NCI-H2107 treated with DMSO at 0.1 percent for 48 hours (cell line): Measurements from ENCODE around the gene IMPDH1.

Experiments used
- DNase-seq: peaks from one replicate; lab custom pipeline; 2025; ENCODE audit not compliant: unreplicated experiment; lab: John Stamatoyannopoulos, UW

Gene IMPDH1

DNA sequence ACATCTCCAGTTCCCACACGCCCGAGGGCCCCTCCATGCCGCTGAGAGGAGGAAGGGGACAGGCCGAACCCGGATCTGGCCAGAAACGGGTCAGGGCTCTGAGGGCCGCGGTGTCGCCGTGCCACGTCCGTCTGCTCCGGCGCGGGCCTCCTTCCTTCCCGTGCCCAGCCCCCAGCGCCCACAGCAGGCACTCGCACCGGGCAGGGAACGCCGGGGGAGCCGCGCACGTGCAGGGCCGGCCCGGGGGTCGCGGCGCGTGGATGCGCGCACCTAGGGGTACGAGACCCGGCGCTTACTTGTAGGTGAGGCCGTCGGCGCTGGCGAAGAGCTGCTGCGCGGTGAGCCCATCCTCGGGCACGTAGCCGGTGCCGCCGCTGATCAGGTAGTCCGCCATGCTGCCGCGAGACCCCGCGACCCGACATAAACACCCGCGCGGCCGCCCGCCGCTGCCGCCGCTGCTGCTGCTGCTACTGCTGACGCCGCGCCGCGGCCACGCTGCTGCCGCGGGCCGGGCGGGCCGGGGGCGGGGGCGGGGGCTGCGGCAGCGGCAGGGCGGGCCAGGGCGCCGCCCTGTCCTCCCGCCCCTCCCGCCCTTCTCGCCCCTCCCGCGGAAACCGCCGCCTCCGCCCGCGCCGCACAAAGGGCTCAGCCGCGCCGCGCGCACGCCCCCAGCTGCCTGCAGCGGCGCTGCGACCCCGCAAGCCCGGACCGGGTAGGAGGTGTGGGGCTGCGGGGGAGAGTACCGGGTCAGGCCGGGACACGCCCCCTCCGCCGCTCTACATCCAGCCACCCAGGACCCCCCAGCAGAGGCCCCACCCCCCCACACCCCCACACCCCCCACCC, 4.1 kb downstream of the IMPDH1 start:
- DNase-seq: no peak

DNA sequence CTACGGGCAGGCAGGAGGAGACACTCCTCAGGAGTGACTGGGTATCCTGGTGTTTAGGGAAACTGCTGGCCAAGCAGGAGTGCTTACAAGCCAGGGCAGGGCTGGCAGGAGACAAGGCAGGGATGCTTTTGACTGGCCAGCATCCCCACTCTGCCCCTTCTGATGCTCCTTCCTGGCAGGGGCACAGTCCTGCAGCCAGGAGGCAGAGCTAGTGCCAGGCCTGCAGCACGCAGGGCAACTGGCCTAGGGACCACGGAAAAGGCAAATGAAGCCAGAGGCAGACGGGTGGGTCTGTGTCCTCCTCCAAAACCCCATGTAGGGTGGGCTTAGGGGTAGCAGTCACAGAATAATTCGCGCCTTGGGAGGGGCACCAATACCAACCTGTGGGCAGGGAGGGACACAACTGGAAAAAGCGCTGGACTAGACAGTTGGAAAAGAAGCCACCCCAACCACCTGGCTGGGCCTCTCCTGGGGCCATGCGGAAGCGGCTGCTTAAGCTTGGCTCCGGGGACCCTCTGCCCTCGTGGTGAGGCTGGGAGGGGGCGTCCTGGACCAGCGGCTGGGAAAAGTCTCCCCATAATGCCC, 4.8 kb downstream of the IMPDH1 start:
- no peak for DNase-seq

DNA sequence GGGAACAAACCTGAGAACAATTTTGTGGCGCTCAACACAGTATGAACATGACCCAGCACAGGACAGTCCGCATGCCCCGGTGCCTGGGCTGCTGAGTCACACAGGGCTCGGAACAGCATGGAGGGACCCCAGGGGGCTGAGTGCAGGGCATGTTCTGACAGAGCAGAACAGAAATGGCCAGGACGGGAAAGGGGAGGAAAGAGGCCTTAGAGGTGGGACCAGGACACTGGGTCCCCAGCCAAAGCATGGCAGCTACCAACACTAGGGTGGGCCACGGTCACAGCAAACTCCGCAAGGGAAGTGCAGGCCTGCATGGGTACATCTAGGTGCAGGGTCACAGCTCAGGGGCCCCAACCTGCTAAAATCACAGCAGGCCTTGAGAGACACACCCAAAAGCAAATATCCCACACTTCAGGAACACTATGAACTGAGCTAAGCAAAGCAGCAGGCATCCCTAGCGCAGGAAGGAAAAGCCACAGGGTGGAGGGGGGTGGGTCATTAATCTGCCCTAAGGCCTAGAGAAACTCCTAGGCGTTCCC, 5.6 kb downstream of the IMPDH1 start:
- DNase-seq: no peak

DNA sequence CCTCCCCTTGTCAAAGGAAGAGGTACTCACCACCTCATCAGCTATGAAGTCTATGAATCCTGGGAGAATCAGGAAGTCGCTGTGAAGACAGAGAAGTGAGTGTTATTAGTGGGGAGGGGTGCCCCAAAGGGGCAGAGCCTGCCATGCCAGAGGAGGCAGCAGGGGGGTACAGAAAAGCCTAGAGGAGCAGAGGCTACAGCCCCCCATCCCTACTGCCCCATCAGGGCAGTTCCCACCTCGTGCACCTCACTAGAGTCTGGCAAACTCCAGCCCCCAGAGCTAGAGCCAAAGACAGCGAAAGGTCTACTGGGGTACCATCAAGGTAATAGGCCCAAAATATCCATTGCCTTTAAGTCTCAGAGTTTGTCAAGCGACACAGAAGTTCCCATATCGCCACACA, 6.1 kb downstream of the IMPDH1 start:
- no peak for DNase-seq

DNA sequence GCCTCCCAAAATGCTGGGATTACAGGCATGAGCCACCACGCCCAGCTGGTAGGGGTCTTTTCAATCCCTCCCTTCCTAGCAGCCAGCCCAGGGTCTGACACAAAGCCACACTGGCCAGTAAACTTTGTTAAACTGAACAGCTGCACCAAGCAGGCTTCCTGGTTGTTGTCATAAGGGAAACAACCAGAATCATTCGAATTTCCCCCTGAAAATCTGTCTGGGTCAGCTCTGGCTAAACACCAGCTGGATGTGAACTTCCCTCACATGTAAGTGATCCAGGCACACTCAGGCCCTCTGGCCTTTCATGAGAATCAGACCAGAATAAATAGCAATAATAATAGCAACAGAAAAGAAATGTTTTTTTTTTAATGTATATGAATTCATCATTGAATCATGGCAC, 7.4 kb downstream of the IMPDH1 start:
- DNase-seq: no peak

DNA sequence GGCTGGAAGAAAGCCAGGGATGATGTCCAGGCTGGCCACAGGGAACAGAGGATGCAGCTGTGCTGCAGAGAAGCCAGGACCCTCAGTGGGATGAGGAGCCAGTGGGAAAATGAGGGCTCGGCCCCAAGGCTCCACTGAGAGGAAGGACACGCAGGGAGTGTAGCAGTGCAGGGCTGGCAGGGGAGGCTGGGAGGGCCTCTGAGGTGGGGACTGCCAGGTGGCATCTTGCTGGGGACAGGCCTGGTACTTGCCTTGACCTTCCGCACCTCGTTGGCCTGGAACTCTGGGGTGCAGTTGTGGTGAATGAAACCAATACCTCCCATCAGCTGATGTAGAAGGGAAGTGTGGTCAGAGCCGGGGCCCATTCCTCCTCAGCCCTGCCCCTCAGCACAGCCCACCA, 9.2 kb downstream of the IMPDH1 start:
- DNase-seq: no peak

DNA sequence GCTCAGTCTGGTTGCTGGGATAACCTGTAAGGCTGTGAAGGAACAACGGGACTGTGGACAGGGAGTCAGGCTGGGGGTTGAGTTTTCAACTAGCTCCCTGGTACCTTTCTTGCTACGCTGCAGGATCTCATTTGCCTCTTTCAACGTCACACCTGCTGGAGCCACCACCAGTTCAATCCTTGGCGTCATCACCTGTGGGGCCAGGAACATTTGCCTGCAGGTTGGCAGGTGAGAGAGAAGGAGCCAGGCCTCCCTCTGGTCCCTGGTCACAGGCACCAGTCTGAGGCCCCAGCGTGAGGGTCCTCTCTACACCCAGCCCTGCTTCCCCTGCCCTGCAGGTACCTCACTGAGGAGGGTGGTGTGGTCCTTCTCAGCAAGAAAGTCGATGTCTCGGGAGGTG, 9.8 kb downstream of the IMPDH1 start:
- DNase-seq: no peak

DNA sequence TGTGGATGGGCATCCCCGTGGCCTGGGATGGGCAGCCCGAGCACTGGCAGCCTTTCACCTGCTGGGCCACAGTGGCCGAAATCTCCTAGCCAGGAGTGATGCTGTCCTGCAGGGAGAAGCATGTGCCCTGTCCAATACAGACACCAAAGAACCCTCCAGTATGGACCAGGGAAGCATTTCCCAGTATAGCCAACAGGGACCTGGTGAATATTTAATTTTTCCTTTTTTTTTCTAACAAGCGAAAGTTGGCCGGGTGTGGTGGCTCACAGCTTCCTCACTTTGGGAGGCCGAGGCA, 11.0 kb downstream of the IMPDH1 start:
- no peak for DNase-seq

DNA sequence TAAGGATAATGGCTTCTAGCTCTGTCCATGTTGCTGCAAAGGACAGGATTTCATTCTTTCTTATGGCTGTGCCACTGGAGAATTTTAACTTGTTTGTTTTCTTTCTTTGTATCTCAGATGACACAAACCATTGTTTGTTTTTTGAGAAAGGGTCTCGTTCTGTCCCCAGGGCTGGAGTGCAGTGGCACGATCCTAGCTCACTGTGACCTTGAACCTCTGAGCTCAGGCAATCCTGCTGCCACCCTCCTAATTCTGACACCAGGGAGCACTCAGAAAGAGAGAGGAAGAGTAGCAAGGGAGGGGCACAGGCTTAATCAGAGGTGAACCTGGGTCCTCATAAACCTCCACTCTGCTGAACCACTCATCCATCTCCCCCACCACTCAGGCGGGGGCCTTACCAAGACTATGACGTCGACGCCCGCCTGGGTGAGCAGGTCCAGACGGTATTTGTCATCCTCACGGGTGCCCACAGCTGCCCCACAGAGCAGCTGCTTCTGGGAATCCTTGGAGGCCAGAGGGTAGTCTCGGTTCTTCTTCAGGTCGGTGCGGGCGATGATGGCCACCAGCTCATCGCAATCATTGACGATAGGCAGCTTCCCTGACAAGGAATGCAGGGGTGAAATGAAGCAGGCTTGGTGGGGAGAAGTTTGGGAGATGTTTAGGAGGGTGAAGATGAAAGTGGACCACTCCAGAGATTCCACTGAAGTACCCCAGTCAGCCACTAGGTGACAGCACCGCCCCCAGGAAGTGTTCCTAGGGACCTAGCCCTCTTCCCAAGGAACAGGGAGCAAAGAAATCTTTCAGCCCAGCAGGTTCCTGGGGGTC, 11.6 kb downstream of the IMPDH1 start:
- peak; percentile 6 for DNase-seq

DNA sequence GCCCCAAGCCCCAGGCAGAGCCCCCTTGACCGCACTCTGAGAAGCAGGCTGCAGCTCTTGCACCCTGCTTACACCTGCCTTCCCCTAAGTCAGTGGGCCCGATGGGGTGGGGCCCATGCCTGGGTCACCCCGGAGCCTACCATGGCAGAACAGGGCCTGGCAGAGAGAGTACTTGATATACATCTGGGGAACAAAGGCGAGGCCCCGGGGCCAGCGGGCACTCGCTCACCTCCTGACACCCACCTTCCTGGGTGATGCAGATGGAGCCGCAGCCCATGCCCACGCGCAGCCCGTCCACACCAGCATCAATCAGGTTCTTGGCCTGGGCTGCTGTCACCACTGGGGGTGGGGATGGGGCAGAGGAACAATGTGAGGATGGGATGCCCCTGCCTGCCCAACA, 13.4 kb downstream of the IMPDH1 start:
- no peak for DNase-seq

DNA sequence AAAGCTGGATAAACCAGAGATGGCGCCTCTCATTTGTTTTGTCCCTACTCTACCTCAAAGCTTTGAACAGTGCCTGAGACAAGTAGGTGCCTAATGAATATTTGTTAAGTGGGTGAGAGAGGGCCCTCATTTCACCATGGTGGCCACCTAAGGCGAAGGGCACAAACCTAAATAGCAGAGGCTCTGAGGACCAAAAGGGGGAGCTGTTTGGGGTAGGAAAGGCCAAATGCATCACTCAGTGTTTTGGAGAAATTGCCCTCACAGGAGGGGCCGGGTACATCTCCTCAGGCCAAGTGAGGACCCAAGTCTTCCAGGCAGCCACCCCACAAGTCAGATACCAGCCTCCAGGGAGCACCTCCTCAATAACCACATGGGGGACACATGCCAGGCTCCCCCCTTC, 14.0 kb downstream of the IMPDH1 start:
- no peak for DNase-seq

DNA sequence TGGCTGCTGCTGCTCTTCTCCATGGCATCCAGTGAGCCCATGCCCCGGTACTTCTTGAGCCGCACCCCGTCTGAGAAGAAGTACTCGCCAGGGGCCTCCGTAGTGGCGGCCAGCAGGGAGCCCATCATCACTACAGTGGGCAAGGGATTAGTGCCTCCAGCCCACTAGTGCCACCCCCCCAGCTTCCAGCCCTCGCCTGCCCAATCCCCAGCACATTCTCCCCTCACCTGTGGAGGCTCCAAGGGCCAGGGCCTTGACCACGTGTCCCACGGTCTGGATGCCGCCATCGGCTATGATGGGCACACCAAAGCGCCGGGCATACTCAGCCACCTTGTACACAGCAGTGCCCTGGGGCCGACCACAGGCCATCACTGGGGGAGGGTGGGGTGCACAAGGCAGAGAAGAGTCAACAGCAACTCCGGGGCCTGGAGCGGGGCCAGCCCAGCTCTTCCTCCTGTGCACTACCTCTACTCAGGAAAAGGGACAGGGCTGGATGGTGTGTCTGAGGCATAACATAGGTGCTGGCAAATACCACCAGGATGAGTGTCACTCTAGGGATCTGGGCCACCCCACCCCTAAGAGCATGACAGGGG, 14.8 kb downstream of the IMPDH1 start:
- DNase-seq: no peak

DNA sequence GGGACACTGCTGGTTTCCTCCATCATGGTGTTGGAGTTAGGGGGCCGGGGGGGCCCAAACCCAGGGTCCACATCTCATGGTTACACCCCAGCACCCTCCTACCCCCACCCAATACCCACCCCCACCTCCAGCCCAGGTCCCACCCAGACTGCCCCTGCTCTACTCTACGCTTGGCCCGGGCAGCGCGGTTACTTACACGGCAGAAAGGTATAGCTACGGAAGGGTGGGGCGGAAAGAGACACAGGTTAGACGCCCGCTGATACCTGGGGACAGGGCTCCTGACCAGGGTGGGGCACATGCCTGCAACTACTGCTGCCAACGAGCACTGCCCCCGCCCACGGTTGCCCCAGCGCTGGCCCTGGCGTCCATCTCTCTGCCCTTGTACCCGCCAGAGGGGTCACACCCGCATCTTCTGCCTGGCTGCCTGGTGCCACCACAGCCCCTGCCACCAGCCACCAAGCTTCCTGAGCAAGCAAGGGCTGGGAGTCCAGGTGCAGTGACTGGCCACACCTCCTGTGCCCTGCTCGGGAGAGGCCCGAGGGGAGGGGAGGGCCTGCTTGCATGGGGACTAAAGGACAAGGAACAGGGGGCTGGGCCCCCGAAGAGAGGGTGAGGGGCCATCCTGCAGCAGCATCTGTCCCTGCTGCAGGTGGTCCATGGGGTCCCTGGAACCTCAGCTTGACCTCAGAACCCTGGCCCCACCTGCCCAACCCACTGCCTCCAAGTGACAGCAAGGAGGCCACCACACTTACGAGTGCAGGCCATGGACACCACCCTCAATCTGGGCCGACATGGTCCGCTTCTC, 16.1 kb downstream of the IMPDH1 start:
- no peak for DNase-seq

DNA sequence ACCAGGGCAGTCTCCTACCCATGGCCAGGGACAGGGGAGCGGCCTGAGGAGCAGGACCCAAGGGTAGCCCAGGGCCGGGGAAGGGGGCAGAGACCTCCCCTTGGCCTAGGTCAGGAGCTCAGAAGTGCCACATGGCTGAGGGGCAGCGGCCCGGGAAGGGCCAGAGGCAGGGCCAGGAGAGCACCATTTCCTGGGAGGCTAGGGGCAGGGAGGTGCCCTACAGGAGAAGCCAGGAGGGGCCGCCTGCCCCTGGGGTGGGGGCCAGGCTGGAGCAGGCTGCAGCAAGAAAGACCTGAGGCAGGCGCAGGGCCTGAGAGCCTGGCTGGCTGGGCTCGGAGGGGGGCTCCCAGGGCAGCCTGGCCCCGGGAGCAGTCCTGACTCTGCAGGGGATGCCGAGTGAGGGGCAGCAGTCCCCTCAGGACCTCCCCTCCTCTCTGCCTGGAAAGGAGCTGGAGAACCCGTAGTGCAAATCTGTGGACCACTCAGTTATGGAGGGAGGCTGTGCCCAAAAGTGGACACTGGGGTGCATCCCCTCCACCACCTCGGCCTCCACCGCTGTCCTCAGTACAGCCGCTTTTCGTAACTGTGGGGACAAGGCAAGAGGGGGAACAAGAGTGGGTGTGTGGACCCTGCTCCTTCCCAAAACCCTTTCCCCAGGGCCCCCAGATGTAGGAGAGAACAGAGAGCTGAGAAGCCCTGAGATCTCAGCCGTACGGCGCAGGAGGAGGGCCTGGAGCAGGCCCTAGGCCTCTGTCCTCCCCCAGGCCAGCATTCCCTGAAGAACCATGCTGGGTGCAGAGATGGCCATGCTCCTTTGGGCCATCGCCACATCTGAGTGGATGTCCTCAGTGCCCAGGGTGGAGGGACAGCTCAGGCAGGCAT, 17.1 kb downstream of the IMPDH1 start:
- DNase-seq: no peak

DNA sequence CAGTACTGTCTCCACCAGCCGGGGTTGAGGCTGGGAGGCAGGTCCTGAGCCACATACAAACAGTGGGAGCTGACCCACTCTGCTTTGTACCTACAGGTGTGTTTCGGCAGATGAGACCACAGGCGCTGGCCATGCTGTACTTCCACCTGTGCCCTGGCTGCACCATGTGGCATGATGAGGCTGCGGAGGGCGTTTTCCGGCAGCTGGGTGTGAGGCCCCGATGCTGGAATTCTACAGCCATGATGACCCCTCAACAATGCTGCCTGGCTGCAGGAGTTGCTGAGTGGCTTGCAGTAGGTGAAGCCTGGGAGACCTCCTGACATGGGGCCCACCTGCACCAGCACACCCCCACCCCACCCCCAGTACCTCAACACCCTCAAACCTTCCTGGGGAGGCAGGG, 18.0 kb downstream of the IMPDH1 start:
- DNase-seq: no peak

DNA sequence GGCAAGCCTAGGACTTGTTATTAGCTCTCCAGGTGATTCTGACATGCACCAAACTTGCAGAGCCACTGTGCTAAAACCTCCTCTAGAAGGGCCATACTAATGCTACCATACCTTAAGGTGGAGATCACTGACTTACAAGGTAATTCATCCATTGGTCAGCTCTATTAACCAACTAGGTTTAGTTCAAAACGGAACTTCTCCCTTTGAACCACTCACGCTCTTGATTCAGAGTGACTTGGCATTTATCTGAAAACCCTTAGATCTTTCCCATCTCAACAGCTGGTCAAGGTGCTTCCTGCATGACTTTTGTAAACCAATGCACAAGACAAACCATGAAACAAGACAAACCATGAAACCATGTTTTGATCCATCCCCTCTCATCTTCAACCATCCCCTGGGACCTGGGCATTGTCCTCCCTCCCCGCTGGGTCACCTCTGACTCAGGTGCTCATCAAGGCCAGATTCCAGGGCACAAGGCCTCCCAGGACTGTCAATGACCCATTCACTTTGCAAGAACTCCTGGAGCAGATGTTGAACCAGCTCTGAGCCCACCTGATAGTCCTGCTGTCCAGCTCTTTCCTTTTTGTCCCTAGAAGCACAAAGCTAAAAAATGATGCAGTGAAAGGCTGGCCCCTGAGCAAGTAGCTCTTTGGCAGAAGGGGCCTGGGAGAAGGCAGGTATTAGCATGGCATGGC, 18.8 kb downstream of the IMPDH1 start:
- no peak for DNase-seq

DNA sequence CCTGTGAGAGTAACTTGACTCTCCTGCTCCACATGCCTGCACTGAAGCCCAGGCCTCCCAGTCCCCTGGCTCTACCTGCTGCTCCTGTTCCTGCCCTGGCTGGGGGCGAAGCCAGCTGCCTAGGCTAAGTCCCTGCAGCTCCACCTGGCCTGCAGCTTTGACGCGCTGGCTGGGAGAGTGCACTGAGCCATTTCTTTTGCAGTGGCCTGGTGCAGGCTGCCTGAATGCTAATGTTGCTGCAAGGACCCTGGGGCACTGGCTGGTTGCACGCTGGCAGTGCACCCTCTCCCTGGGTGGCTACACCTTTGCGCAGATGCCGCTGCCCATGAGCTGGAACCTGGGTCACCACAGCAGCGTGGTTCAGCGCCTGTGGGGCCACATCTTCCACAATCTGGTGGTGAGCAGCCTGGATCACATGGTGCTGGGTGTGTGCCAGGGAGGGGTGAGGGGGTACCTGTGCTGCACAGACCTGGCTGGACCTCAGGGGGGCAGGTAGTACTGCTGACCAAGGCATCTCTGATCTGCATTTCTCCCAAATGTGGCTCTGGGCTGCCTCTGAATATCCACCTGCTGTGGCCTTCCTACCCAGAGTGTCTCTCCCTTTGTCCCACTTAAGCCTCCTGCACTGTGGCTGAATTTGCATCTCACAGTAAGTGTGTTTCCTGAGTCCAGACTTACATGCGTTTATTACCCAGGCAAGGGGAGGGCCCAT, 20.0 kb downstream of the IMPDH1 start:
- peak; percentile 8 for DNase-seq

DNA sequence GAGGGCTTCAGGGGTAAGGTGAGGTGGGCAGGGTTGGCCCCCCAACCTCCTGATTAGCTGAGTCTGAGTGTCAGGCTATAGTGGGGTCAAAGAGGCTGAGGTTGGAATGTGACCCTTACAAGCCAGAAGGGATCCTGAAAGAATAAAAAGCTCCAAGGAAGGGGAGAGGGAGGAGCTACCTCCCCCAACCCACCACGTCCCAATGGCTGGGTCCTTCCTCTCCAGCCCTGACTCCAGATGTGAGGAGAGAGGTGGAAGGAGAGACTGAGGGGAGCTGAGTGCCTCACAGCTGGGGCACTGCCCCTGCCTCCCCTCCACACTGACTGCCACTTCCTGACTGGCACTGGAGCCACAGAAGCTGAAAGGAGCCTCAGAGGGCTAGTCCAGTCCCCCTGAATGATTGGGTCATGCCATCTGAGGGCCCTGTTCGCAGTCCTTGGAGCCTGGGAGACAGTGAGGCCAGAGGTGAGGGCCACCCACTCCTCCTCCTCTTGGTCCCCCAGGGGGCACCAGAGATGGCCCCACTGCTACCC, 20.6 kb downstream of the IMPDH1 start:
- DNase-seq: no peak
